Measurements from ENCODE around the gene TBX21. TPM values are rescaled to one million over a fixed set of nuclear protein-coding genes. Genes with fewer than 3 reads are reported as not detected.

The TBX21 gene
- total RNA-seq, 3 donors from 2014 or later, result 0.72 to 1.2 (median 1.2) TPM

- no peak for ATAC-seq
- Histone ChIP-seq H3K4me1 (ENCODE audit: low read depth) (no peaks in the 10 kb centered on the region), H3K36me3 (ENCODE audit: low read depth) (no peaks in the 10 kb centered on the region), H3K9me3 (no peaks in the 10 kb centered on the region), H3K4me3 (no peak overlapping the region)
- no peak for TF ChIP-seq CTCF (IDR thresholded peaks at IDR 0.05)
- intact Hi-C loops (cut with DNase I, micrococcal nuclease), result no loop called here
- no peak for DNase-seq
Measured at GRCh38 chr17:47717979-47718621, 14.9 kb upstream of the TBX21 start.

DNA sequence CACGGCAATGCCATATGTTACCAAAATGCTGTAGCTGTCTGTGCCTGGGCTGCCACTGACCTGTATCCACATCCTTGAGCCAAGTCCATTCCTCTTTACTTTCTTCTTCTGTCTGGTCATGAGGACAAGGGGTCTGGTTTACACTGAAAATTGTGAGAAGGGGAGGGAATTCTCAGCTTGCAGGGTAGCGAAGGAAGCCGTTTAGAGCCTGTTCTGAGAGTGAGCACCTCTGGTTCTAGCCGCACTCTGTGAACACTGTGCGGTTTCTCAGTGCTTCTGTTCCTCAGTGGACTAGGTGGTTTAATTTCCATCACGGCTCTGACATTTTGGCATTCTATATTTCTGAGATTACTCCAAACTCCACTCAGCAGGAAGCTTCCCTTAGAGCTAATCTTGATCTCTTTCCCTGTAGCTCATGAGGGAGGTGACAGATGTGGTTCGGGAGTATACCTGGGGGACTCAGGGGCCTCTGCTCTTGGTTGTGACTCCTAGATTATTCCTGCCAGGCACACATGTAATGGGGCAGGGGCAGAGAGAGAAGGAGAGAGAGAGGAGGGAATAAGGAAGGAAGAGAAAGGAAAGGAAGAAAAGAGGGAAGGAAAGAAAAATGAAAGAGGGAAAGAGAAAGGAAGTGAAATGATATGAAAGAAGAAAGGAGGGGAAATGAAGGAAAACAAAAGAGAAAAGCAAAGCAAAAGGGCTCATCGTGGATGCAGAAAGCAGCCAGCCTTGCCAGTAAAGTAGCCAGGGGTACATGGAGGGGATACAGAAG is 14.2 kb upstream of the TBX21 start:
- H3K9me3 ChIP-seq, result no peaks in the 10 kb centered on the region
- no peak overlapping the region for H3K4me3 ChIP-seq
- no peaks in the 10 kb centered on the region for H3K4me1 ChIP-seq (ENCODE audit: low read depth)
- H3K36me3 ChIP-seq (ENCODE audit: low read depth), result no peaks in the 10 kb centered on the region
- DNase-seq (no peak), ATAC-seq (no peak)
- intact Hi-C loops (cut with DNase I, micrococcal nuclease), result no loop called here
- no peak for TF ChIP-seq CTCF (IDR thresholded peaks at IDR 0.05)

DNA sequence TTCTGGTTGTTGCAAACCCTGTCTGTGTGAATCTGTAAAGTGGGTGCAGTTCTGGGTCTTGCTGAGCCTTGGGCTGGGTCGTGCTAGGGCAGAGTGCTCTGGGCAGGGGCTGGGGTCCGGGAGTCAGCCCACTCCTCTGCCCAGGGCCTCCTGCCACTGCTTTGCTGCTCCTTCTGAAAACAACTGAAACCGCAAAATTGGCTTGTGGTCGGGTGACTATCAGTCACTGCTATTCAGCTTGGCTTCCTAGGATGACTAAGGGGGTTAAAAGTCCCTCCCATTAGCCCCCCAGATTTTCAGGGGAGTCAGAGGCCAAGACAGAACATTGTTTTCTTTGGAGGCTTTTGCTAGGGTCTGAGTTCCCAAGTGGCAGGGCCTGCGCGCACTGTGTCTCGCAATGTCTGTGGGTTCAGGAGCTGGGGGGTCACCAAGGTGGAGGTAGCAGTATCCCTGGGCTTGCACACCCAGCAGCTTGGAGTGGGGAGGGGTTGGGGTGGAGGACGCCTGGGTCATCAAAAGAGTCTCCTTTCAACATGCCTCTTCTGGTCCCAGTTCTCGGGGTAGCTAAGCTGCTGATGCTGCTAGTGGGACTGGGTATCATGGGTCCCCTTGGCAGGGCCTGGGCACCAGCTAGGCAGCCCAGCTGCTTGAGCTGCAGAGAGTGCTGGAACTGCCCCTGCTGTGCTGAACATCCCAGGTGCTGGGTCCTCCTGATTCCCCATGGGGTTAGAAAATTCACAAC is 13.5 kb upstream of the TBX21 start:
- no peak overlapping the region for H3K4me3 ChIP-seq
- DNase-seq, result no peak
- no peak for ATAC-seq
- no peak for TF ChIP-seq CTCF (IDR thresholded peaks at IDR 0.05)
- no peaks in the 10 kb centered on the region for H3K9me3 ChIP-seq
- H3K36me3 ChIP-seq (ENCODE audit: low read depth), result no peaks in the 10 kb centered on the region
- no peaks in the 10 kb centered on the region for H3K4me1 ChIP-seq (ENCODE audit: low read depth)
- intact Hi-C loops (cut with DNase I, micrococcal nuclease), result no loop called here

GRCh38 chr17:47720196-47720595 is 12.8 kb upstream of the TBX21 start:
- no peaks in the 10 kb centered on the region for H3K9me3 ChIP-seq
- intact Hi-C loops (cut with DNase I, micrococcal nuclease), result no loop called here
- no peaks in the 10 kb centered on the region for H3K4me1 ChIP-seq (ENCODE audit: low read depth)
- no peaks in the 10 kb centered on the region for H3K36me3 ChIP-seq (ENCODE audit: low read depth)
- ATAC-seq (no peak), DNase-seq (no peak)
- no peak for TF ChIP-seq CTCF (IDR thresholded peaks at IDR 0.05)
- no peak overlapping the region for H3K4me3 ChIP-seq

- intact Hi-C loops (cut with DNase I, micrococcal nuclease), result no loop called here
- no peak for TF ChIP-seq CTCF (IDR thresholded peaks at IDR 0.05)
- DNase-seq, result peak in 1 of 3 donors; percentile 35
- Histone ChIP-seq H3K9me3 (no peaks in the 10 kb centered on the region), H3K4me1 (ENCODE audit: low read depth) (no peaks in the 10 kb centered on the region), H3K36me3 (ENCODE audit: low read depth) (no peaks in the 10 kb centered on the region), H3K4me3 (no peak overlapping the region)
- peak; percentile 42 for ATAC-seq
Measured at GRCh38 chr17:47720754-47721533, 12.1 kb upstream of the TBX21 start.

All from mucosa of descending colon (tissue), 3 donors.